Measurements from ENCODE around the gene PLAGL2. TPM values are rescaled to one million over a fixed set of nuclear protein-coding genes. Genes with fewer than 3 reads are reported as not detected.

PLAGL2 gene
- total RNA-seq, 1 donor from 2014 or later: 9.2 TPM

GRCh38 chr20:32231847-32232246 is 24.3 kb upstream of the PLAGL2 start:
- no peak for DNase-seq (ENCODE audit: extremely low read depth, low read depth, low spot score)

- DNase-seq (ENCODE audit: extremely low read depth, low read depth, low spot score): no peak
These were observed 23.7 kb upstream of the PLAGL2 start for GRCh38 chr20:32231245-32231644.

GRCh38 chr20:32230707-32231106 is 23.2 kb upstream of the PLAGL2 start:
- DNase-seq (ENCODE audit: extremely low read depth, low read depth, low spot score): no peak

GRCh38 chr20:32229251-32229747 is 21.8 kb upstream of the PLAGL2 start:
- DNase-seq (ENCODE audit: extremely low read depth, low read depth, low spot score): no peak

GRCh38 chr20:32227744-32228688 is 20.5 kb upstream of the PLAGL2 start:
- no peak for DNase-seq (ENCODE audit: extremely low read depth, low read depth, low spot score)

GRCh38 chr20:32227306-32227705 is 19.8 kb upstream of the PLAGL2 start:
- DNase-seq (ENCODE audit: extremely low read depth, low read depth, low spot score): no peak

- DNase-seq (ENCODE audit: extremely low read depth, low read depth, low spot score): no peak
These were observed 18.8 kb upstream of the PLAGL2 start for GRCh38 chr20:32226391-32226790.

GRCh38 chr20:32224463-32224862 is 16.9 kb upstream of the PLAGL2 start:
- DNase-seq (ENCODE audit: extremely low read depth, low read depth, low spot score): no peak

- DNase-seq (ENCODE audit: extremely low read depth, low read depth, low spot score): no peak
These were observed 10.8 kb upstream of the PLAGL2 start for GRCh38 chr20:32218156-32218900.

GRCh38 chr20:32216179-32217142 is 8.9 kb upstream of the PLAGL2 start:
- peak; percentile 12 for DNase-seq (ENCODE audit: extremely low read depth, low read depth, low spot score)

GRCh38 chr20:32215729-32216128 is 8.2 kb upstream of the PLAGL2 start:
- DNase-seq (ENCODE audit: extremely low read depth, low read depth, low spot score): no peak

- DNase-seq (ENCODE audit: extremely low read depth, low read depth, low spot score): no peak
These were observed 7.6 kb upstream of the PLAGL2 start for GRCh38 chr20:32215147-32215546.

- DNase-seq (ENCODE audit: extremely low read depth, low read depth, low spot score): no peak
These were observed 6.3 kb upstream of the PLAGL2 start for GRCh38 chr20:32213870-32214269.

- no peak for DNase-seq (ENCODE audit: extremely low read depth, low read depth, low spot score)
These were observed 2.5 kb upstream of the PLAGL2 start for GRCh38 chr20:32209850-32210605.

GRCh38 chr20:32208499-32209154 is 1.1 kb upstream of the PLAGL2 start:
- no peak for DNase-seq (ENCODE audit: extremely low read depth, low read depth, low spot score)

GRCh38 chr20:32206760-32207625 is 550 bp downstream of the PLAGL2 start:
- no peak for DNase-seq (ENCODE audit: extremely low read depth, low read depth, low spot score)

GRCh38 chr20:32205843-32206759 is 1.4 kb downstream of the PLAGL2 start:
- no peak for DNase-seq (ENCODE audit: extremely low read depth, low read depth, low spot score)

All from glomerular endothelial cell (primary cell).